Stimulated activated naive CD4-positive, alpha-beta T cell (primary cell): Measurements from ENCODE around the gene GNAI3.
A peak's percentile ranks its signal among the peaks of the same experiment; 100 is the strongest.

Experiments
- DNase-seq, 6 experiments: peaks; one replicate each; lab custom pipeline; 2025; lab: John Stamatoyannopoulos, UW

GNAI3 gene

GRCh38 chr1:109624201-109625010 lies 76.0 kb downstream of the GNAI3 start:
- peak in 1 of 6 experiments; percentile 13 for DNase-seq

GRCh38 chr1:109625176-109625575 lies 76.8 kb downstream of the GNAI3 start:
- no peak for DNase-seq

DNA sequence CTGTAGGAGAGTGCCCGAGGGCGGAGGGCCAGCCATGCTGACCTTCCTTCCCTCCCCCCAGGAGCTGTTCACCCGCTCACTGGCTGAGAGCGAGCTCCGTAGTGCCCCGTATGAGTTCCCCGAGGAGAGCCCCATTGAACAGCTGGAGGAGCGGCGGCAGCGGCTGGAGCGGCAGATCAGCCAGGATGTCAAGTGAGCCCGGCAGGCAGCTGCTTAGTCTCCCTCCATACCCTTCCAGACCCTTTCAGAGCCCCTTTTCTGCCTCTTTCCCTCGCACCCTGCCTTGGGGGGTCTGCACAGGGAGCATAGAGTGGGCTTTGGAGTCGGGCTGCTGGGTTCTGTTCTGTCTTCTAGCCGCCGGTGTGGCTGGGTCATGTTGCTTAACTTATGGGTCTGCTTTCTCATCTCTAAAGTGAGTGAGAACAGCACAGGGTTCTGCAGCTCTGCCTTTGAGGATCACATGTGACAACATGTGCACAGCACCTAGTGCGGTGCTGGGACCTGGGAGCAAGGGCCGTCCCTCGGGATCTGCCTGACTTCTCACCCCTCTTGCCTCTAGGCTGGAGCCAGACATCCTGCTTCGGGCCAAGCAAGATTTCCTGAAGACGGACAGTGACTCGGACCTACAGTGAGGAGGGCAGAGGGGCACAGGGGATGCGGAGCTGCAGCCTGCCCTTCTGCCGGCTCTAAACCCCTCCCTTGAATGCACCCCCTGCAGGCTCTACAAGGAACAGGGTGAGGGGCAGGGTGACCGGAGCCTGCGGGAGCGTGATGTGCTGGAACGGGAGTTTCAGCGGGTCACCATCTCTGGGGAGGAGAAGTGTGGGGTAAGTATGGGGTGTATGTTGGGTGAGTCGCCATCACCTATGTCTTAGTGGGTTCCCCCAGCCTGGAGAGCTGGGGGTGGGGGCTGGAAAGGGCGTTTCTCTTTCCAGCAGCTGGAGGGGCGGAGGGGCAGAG lies 77.5 kb downstream of the GNAI3 start:
- DNase-seq, result no peak

GRCh38 chr1:109626682-109627408 lies 78.4 kb downstream of the GNAI3 start:
- DNase-seq, result no peak

DNA sequence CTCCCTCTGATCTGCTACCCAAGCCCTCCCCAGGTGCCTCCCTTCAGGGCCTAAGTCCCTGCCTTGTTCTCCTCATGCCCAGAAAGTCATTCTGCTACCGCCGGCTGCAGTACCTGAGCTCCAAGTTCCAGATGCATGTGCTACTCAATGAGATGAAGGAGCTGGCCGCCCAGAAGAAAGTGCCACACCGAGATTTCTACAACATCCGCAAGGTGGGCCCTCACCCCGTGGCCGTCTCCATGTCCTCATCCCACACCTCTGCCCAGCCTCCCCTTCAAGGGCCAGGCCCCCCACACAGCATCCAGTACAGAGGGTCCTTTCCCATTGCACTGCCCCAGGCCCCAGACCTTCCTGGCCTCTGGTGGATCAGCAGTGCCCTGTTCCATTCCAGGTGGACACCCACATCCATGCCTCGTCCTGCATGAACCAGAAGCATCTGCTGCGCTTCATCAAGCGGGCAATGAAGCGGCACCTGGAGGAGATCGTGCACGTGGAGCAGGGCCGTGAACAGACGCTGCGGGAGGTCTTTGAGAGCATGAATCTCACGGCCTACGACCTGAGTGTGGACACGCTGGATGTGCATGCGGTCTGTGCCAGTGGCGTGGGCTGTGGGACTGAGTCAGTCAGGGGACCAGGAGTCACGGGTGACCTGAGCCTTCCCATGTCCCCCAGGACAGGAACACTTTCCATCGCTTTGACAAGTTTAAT lies 79.4 kb downstream of the GNAI3 start:
- DNase-seq, result no peak

DNA sequence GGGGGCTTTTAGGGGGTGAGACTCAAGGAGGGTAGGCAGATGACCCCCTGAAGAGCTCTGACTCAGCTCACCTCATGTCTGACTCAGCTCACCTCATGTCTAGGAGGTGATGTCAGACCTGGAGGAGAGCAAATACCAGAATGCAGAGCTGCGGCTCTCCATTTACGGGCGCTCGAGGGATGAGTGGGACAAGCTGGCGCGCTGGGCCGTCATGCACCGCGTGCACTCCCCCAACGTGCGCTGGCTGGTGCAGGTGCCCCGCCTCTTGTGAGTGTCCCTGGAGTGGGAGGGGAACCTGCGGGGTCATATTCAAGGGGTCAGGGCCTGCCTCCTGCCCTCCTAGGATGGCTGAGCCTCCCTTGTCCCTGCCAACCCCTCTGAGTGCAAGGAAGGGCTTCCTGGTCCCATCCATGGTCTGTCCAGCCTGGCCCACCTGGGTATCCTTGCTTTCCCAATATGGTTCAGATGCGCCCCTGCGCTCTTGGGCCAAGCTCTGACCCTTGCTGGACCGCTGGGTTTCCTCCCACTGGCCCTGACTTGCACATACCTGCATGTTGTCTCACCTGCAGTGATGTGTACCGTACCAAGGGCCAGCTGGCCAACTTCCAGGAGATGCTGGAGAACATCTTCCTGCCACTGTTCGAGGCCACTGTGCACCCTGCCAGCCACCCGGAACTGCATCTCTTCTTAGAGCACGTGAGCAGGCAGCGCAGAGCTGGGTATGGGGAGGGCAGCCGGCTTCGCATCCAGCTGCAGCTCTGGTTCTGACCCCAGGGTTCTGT lies 80.3 kb downstream of the GNAI3 start:
- no peak for DNase-seq

DNA sequence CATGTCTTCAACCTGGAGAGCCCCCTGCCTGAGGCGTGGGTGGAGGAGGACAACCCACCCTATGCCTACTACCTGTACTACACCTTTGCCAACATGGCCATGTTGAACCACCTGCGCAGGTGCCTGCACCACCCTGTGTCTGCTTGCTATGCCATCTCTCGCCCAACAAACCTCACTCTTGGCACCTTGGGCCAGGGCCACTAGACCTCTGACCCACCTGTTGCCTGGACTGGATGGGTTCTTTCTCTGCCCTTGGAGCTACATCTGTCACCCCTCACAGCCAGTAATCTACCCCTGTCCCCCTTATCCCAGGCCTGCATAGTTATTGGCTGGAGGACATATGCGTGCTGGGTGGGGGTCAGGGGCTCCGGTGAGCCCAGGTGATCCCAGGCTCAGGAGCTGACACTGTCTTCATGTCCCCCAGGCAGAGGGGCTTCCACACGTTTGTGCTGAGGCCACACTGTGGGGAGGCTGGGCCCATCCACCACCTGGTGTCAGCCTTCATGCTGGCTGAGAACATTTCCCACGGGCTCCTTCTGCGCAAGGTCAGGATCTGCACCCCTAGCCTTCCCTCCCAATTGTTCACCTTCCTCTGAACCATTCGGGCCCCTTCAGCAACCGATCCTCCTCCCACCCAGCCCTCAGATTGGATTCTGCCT lies 81.1 kb downstream of the GNAI3 start:
- no peak for DNase-seq

GRCh38 chr1:109630081-109630897 lies 81.9 kb downstream of the GNAI3 start:
- DNase-seq, result peak in 5 of 6 experiments; percentile 17 to 48 (median 31)

DNA sequence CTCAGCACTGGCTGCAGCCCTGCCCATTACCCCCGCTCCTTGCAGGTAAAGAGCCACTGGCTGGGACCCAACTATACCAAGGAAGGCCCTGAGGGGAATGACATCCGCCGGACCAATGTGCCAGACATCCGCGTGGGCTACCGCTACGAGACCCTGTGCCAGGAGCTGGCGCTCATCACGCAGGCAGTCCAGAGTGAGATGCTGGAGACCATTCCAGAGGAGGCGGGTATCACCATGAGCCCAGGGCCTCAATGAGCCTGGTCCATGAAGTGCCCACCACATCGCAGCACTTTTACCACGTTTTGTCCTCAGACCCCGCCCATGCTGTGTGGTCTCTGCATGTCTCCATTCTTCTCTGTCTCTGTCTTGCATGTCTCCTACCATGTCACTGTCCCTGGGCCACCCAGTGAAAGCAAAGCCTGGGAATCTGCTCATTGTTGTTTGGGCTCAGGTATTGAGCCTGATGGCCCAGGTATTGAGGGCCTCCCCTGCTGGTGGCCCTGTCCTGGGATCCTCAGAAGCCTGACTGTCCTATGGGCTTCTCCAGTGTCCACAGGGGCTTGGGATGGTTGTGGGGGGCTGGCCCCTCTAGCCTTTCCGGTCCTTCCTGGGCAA lies 82.6 kb downstream of the GNAI3 start:
- DNase-seq, result no peak

DNA sequence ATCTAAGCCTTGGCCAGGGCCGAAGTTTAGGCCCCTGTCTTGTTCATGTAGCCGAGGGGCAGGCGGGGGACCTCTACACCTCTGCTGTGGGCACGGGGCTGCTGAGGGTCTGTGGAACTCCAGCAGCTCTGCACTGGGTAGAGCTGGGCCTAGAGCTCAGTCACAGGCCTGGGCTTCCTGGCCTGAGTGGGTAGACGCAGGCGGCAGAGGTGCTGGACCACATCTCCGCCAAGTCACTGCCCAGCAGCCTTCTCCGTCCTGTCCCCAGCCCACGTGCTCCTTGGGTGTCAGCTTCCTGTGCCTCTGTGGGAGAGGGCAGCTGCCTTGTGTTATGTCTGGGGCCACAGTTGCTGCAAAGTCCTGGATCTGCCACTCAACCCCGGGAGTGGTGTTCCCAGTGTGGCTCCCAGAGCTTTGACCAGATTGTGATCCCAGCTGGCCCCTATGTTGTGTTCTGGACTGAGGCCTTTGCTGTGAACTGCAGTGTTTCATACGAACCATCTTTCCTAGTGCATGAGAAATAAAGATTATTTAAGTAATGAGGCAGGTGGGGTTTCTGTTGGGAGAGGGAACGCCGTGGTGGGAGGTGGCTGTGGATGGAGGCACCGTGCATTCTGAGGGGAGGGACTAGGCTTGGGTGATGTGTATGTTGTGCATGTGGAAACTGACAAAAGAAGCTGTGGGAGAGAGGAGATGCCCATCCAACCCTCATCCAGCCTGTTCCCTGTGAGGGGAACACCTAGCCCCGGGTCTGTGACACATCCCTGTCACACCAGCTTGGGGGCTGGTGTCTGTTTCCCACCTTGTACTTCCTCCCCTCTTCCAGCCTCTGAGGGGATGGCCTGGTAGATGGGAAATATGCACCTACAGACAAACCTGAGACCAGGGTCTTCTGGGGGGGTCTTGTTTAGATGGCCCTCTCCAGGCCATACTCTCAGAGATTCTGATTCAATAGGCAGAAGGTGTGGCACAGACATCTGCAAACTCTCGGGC lies 83.4 kb downstream of the GNAI3 start:
- no peak for DNase-seq

GRCh38 chr1:109632671-109633346 lies 84.4 kb downstream of the GNAI3 start:
- DNase-seq, result no peak

DNA sequence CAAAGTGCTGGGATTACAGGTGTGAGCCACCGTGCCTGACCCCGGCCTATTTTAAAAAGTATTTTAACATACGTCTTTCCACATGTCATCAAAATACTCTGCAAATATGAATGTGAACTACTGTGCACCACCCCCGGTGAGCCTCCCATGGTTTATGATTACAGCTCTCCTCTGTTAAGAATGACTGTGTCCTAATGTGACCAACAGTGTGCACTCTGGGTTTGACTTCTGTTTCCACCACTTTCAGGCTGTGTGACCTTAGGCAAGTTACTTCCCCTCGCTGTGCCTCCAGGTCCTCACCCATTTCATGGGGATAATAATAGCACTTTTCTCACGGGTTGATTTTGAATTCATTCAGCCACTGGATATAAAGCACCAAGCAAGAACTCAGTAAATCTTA lies 85.9 kb downstream of the GNAI3 start:
- no peak for DNase-seq

- peak in 2 of 6 experiments; percentile 13 to 26 for DNase-seq
Measured at GRCh38 chr1:109634771-109635750, 86.6 kb downstream of the GNAI3 start.

GRCh38 chr1:109635862-109636200 lies 87.4 kb downstream of the GNAI3 start:
- no peak for DNase-seq

DNA sequence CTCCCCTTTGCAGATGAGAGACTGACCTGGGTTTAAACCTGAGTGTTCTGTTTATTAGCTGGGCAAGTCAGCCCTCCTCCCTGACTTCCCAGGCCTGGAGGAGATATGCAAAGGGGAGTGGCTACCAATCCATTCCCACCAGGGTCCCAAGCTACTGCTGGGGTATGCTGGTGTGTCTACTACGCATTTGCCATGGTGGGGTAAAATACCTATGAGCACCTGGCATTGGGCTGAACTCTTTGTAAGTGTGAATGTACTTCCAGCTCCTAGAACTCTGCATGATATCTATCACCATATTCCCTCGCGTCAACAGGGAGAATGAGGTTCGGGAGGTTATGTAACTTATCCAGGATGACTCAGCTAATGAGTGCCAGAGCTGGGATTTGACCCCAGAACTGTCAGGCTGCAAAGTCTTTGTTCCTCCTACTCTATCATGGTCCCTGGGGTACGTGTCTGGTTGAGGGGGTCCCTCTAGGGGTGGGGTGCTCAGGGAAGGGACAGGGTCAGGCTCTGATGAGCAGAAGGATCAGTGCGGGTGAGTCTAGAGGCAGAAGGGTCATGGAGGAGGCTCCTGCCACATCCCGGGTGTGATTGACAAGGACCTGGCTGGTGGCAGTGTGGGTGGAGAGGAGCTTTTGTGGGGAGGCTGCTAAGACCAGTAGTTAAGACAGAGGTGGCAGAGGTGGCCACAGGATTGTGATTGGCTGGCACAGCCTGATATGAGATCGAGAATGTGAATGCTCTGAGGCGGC lies 88.0 kb downstream of the GNAI3 start:
- DNase-seq, result no peak
